Measurements from ENCODE around the gene STIMATE. TPM values are rescaled to one million over a fixed set of nuclear protein-coding genes. Genes with fewer than 3 reads are reported as not detected.

Gene STIMATE
- total RNA-seq, 1 donor from 2014 or later: 28.4 TPM

- Mint-ChIP-seq H3K4me1 (ENCODE audit: unreplicated experiment) (peaks cover 48% of the 10 kb centered on the region), H3K27ac (no peak overlapping the region), H3K27me3 (no peaks in the 10 kb centered on the region), H3K4me3 (no peak overlapping the region), H3K9me3 (no peaks in the 10 kb centered on the region), H3K36me3 (peaks cover 5% of the 10 kb centered on the region)
- no peak for TF ChIP-seq CTCF (conservative IDR thresholded peaks at IDR 0.05)
- DNase-seq (ENCODE audit: extremely low spot score, unreplicated experiment): no peak
Observed at GRCh38 chr3:52890735-52891134, 6.6 kb downstream of the STIMATE start.

- peaks cover 5% of the 10 kb centered on the region for H3K9me3 Mint-ChIP-seq
- TF ChIP-seq CTCF (conservative IDR thresholded peaks at IDR 0.05): no peak
- no peak overlapping the region for H3K27ac Mint-ChIP-seq
- no peak overlapping the region for H3K4me3 Mint-ChIP-seq
- H3K27me3 Mint-ChIP-seq: no peaks in the 10 kb centered on the region
- no peak for DNase-seq (ENCODE audit: extremely low spot score, unreplicated experiment)
- peaks cover 40% of the 10 kb centered on the region for H3K4me1 Mint-ChIP-seq (ENCODE audit: unreplicated experiment)
- peaks cover 13% of the 10 kb centered on the region for H3K36me3 Mint-ChIP-seq
Observed at GRCh38 chr3:52889901-52890300, 7.4 kb downstream of the STIMATE start.

- TF ChIP-seq CTCF (conservative IDR thresholded peaks at IDR 0.05): no peak
- H3K4me3 Mint-ChIP-seq: no peak overlapping the region
- no peak for DNase-seq (ENCODE audit: extremely low spot score, unreplicated experiment)
- no peaks in the 10 kb centered on the region for H3K27me3 Mint-ChIP-seq
- peaks cover 20% of the 10 kb centered on the region for H3K4me1 Mint-ChIP-seq (ENCODE audit: unreplicated experiment)
- H3K36me3 Mint-ChIP-seq: peaks cover 18% of the 10 kb centered on the region
- no peak overlapping the region for H3K27ac Mint-ChIP-seq
- H3K9me3 Mint-ChIP-seq: peaks cover 9% of the 10 kb centered on the region
Observed at GRCh38 chr3:52887166-52887565, 10.2 kb downstream of the STIMATE start.

GRCh38 chr3:52886049-52886730 is 11.2 kb downstream of the STIMATE start:
- H3K27me3 Mint-ChIP-seq: no peaks in the 10 kb centered on the region
- no peak for TF ChIP-seq CTCF (conservative IDR thresholded peaks at IDR 0.05)
- peaks cover 9% of the 10 kb centered on the region for H3K9me3 Mint-ChIP-seq
- no peak overlapping the region for H3K27ac Mint-ChIP-seq
- H3K36me3 Mint-ChIP-seq: peaks cover 21% of the 10 kb centered on the region
- no peak overlapping the region for H3K4me3 Mint-ChIP-seq
- DNase-seq (ENCODE audit: extremely low spot score, unreplicated experiment): no peak
- H3K4me1 Mint-ChIP-seq (ENCODE audit: unreplicated experiment): peaks cover 10% of the 10 kb centered on the region

GRCh38 chr3:52882377-52882776 is 15.0 kb downstream of the STIMATE start:
- Mint-ChIP-seq H3K4me1 (ENCODE audit: unreplicated experiment) (no peaks in the 10 kb centered on the region), H3K4me3 (no peak overlapping the region), H3K27me3 (no peaks in the 10 kb centered on the region), H3K9me3 (peaks cover 9% of the 10 kb centered on the region), H3K36me3 (peaks cover 21% of the 10 kb centered on the region), H3K27ac (no peak overlapping the region)
- DNase-seq (ENCODE audit: extremely low spot score, unreplicated experiment): no peak
- TF ChIP-seq CTCF (conservative IDR thresholded peaks at IDR 0.05): no peak

Measured in type B pancreatic cell (in vitro differentiated cells).